Right hindlimb (tissue), 1 donor: ENCODE results near the gene XPNPEP1.
"Not testable (repeated sequence)": the region's sequence is repeated elsewhere in the genome, so short reads cannot be mapped to it uniquely, and the experiment has no call there.

Experiments
- DNase-seq: peaks from one replicate; pipeline ENCODE4 v3.0.0-alpha.2; 2018

Gene XPNPEP1

DNA sequence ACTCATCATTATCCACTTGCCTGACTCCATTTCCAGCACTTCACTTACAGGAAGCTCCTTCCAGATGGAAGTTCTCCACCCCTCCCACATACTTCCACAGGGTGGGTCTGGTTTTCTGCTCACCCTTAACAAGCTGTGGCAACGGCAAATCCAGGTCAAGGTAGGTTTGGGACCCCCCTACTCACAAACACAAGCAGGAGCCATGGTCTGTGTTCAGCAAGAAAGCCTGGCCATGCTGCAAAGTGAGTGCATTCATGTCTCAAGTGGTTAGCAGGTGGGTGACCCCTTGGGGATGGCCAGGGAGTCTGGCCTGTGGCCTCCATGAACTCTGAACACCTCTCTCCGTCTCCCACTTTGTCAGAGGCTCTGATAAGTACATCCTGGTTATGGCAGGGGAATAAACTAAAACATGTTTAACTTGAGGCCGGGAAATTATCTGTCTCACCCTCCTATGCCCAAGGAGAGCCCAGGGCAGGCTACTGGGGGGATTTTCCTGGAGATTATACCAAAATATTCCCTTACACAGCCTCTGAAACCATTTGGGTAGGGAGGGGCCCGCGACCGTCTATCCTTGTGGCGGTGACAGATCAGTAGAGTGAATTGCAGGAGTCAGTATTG lies 844 bp downstream of the XPNPEP1 start:
- no peak for DNase-seq

DNA sequence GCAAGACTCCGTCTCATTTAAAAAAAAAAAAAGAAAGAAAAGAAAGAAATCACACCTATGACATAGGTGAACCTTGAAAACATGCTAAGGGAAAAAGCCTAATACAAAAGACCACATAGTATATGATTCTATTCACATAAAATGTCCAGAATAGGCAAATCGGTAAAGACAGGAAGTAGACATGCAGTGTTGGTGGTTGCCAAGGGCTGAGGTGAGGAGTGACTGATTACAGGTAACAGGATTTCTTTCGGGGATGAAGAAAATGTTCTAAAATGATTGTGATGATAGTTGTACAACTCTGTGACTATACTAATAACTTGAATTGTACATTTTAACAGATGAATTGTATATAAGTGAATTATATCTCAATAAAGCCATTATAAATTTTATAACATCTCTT lies 3.3 kb downstream of the XPNPEP1 start:
- no peak for DNase-seq

- no peak for DNase-seq
Observed at GRCh38 chr10:109919220-109919619, 4.1 kb downstream of the XPNPEP1 start.

GRCh38 chr10:109918707-109919106 lies 4.6 kb downstream of the XPNPEP1 start:
- DNase-seq, result not testable (repeated sequence)

GRCh38 chr10:109915566-109915965 lies 7.7 kb downstream of the XPNPEP1 start:
- DNase-seq, result no peak

- no peak for DNase-seq
Observed at GRCh38 chr10:109914966-109915365, 8.3 kb downstream of the XPNPEP1 start.

- no peak for DNase-seq
Observed at GRCh38 chr10:109913306-109913892, 9.9 kb downstream of the XPNPEP1 start.

DNA sequence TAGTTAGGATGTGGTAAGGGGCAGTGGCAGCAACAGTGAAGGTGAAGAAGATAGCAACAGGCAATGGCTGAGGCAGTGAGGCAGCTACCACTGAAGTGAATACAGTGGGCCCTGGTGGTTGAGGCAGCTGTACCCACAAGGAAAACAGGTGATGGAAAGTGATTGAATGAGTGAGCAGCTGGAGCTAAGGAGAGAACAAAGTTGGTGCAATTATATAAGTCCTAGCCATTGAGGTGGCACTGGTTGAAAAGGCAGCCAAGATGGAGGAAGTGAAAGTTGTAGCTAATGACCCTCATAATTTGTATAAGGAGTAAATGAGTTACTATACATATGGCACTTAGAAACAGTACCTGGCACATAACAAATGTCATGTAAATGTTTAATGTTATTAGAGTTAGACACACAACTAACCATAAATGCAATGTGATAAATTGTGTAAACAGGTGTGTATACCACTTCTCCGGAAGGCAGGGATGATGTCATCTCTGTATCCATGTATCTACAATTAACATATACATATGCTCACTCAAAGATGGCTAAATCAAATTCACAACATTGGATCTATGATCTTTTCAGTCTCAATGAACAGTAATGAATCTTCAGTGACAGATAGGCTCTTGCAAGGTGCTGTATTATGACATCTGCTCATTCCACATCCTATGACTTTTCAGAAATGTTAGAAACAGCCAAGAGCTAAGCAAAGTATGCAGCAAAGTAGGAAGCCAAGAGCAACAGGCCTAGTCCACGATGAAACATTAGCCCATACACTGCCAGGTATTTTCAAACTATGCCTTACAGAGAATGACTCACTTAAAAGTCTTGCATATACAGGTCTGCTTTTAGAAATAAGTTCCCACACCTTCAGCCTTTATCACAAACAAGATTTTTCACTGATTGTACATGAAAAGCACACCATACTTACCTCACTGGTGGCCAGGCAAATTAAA lies 10.7 kb downstream of the XPNPEP1 start:
- DNase-seq, result no peak

DNA sequence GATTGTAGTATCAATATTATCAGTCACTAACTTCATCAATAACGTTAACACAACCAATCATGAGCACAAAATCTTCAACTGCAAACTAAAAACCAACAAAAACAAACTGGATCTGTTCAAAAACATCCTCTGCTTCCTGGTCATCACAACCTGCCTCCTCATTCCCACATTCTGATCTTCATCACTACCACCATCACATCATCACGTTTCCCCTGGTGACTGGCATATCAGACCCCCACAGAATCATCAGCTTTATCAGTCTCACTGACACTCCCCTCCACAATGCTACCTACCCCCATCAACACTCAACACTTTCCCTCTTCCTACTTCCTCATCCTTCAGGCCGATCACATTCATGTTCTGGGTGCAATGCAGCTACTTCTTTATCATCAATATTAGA lies 11.4 kb downstream of the XPNPEP1 start:
- no peak for DNase-seq

DNA sequence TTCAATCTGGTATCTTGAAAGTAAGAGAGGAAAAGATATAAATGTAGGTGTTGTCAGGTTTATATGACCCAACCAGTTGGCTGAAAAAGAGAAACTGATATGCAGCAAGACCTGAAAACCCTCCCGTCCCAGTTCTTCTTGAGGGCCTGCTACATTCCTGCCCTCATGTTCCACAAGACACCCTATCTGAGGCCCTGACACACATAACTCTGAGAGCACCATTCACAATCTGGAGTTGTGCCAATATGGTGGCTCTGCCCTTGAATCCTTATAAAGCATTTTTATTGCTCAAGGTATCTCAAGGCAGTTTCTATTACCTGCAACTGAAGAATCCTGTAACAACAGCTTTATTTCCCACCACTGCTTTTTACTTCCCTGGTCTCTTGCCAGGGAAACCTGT lies 17.0 kb downstream of the XPNPEP1 start:
- DNase-seq, result no peak

DNA sequence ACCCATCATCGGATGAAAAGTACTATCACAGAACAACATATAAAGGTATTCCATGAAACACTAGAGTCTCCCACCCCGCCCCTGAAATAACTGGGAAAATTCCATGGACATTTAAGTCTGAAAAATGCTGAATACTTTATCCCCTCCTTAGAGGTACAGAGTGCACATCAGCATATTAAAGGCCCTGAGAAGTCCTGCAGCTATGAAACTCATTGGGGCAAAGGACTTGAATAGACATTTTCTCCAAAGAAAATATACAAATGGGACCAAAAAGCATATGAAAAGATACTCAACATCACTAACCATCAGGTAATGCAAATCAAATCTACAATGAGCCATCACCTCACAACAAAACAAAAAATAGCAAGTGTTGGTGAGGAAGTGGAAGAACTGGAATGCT lies 18.9 kb downstream of the XPNPEP1 start:
- DNase-seq, result no peak

DNA sequence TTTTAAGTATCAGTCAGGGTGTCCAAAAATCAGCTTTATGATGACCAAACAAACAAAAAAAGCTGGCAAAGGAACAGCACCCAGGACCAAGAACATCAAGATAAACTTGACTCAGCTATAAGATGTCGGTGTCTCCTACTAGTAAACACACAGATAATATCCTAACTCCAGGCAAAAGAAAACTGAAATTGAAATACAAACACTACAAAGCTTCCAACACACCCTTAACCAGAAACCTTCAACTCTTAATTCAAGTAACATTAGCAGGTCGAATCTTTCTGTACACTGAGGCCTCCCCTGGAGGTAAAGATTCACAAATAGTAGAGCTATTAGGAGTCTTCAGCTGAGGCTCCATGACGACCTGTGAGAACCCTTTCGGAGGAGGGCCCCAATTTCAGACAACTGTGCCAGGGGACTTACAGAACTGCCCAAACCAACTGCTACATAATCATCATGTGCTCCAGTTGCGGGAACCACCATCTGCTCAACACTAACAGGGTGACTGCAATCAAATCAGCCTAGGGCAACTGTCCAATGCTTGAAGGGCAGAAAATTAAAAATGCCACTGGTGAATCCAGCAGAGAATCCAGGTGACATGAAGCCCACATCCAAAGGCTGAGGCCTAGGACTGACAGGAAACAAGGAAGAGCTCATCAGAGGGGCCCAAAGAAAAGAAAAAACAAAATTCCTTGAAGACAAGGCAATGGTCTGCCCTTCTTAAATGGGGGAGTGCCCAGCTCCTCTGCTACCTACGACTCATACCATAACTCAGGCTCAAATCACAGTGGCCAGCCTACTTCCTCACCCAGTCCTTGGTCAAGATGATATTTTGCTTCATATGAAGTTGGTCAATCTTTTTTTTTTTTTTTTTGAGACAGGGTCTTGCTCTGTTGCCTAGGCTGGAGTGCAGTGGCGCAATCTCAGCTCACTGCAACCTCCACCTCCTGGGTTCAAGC lies 20.0 kb downstream of the XPNPEP1 start:
- no peak for DNase-seq

DNA sequence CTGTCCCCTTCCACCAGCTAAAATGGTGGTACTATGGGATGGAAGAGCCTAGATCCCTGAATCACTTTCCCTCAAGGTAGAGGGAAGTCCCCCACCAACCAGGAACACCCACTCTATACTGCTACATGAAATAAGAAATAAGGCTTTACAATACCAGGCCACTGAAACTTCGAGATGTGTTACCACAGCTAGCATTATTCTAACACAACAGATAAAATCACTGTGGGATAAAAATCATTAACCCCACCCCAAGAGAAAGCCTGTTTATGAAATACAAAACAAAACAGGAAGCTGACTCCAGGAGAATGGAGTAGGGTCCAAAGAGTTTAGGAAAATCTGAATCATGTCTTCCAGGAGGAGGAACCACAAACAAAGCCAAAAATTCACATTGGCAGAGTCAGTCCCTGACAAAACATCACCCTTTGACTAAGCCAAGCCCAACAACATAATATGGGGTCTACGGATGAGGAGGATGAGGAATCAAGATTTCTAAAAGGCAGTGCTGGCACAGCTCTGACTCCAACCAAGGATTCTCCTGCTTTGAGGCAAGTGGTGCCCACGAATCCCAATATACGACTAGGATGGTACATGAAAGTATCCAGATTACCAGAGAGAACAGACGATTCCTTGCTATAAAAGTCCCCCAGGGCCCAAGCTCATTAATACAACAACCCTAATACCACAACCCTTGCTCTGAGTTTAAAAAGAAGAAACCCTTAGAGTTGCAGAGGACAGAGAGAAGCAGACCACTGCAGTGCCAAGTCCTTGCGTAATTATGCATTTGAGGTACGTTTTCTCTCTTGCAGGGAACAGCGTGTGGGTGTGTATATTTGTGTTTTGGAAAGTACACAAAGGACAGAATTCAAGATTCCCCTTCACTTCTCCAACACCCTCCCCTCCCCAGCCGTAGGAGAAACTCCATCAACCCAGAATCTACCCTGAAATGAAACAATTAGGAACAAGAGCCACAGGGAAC lies 23.7 kb downstream of the XPNPEP1 start:
- no peak for DNase-seq

DNA sequence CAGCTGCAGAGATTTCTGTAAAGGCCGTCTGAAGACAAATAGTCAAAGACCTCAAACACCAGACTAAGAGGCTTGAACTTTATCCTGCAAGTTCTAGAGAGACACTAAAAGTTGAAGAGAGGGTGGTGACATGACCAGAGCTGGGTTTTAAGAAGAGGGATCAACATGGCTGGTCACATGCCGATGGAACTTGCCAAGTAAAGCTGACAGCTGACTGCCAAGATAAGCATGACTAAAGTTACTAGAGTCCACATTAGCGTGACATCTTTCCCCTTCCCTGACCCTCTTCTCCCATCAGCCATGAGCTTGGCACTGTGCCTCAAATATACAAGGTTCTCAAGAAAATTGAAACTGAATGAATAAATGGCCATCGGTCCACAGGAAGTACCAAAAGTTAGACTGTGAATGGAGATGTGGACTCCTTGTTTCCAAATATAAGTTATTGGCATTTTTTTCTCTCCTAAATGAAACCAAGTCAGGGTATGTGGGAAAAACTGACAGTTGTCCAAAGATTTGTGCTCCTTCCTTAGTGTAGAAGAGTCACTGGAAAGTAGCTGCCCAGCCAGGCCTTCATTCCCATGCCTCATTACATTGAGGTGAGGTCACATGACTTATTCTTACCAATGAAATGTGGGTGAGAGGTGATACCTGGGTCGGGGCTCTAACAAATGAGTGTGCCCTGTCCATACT lies 24.5 kb downstream of the XPNPEP1 start:
- no peak for DNase-seq

- no peak for DNase-seq
Observed at GRCh38 chr10:109898007-109898406, 25.3 kb downstream of the XPNPEP1 start.

- no peak for DNase-seq
Observed at GRCh38 chr10:109895848-109896247, 27.5 kb downstream of the XPNPEP1 start.

DNA sequence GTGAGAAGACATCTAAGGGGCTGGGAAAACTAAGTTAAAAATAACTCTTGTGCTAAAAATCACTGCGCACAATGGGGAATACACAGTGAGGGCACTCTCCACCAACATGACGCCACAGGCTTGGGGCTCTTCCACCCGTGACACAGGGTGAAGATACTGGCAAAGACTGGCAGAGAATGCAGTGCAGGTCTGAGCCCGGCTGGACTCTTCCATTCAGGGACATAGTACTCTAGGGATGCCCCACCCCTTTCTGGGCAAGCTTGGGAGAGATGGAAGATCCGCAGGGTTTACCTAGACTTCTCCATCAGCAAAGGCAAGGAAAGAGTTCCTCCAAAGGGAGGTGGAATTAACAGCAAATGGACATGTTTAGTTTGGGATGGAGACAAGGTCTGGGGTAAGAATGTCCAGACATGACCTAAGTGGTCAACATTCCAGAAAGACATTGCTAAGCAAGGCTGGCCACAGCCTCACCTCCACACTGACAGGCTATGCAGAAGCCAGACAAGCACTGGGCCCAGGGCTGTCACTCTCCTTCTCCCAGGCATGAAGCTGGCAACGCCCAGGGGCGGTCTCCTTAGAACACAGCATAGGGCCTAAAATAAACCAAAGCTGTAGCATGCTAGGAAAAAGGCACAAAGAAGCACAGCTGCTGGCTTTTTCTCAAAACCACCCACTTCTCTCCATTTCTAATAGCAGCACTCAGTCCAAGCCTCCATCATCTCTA lies 28.1 kb downstream of the XPNPEP1 start:
- DNase-seq, result peak; percentile 61

- peak; percentile 52 for DNase-seq
Observed at GRCh38 chr10:109894516-109894915, 28.8 kb downstream of the XPNPEP1 start.

- no peak for DNase-seq
Observed at GRCh38 chr10:109893386-109893785, 29.9 kb downstream of the XPNPEP1 start.

DNA sequence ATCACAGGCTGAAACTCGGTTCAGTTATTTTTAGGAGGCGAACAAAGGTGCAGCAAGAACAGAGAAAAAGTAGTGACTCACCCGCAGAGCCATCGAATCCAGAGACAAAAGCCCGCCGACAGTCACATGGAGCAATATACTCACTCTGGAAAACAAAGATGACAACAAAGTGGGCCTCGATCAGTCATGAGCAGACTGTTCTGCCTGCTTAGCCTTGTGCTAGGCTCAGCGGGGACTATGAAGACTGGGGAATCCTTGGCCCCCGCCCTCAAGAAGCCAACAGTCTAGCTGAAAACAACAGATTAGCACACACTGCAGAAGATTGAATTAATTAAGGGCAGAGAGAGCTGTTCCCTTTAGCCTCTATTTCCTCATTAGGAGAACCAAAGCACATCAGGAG lies 30.4 kb downstream of the XPNPEP1 start:
- no peak for DNase-seq
